Heart left ventricle (tissue), 16 donors: ENCODE data around the gene RALGPS1. TPM values are rescaled to one million over a fixed set of nuclear protein-coding genes. Genes with fewer than 3 reads are reported as not detected.

Experiments used
- ATAC-seq, 4 donors: fragments of 200-7000 bp; cut with Tn5 transposase; one replicate each; pipeline ENCODE4 v1.9.1; 2020 to 2022; ENCODE audit warnings: moderate library complexity in 4 of 4, mild to moderate bottlenecking in 3 of 4, moderate number of reproducible peaks in 1 of 4
- DNase-seq, 5 donors: peaks; one replicate each; pipeline ENCODE4 v3.0.0-alpha.2; 2020
- H3K27ac ChIP-seq, 12 donors: fragments of 200-600 bp; sonication (generic) in 4 of 12; one replicate each; pipeline versions ENCODE4 v1.5.0 to v1.8.0; 2016 to 2022; ENCODE audit warnings: mild to moderate bottlenecking in 2 of 12
- H3K27me3 ChIP-seq, 9 donors: fragments of 200-600 bp; sonication (generic) in 2 of 9; one replicate each; pipeline versions ENCODE4 v1.5.1 to v1.8.0; 2016 to 2022; ENCODE audit warnings: mild to moderate bottlenecking in 3 of 9
- H3K36me3 ChIP-seq, 9 donors: fragments of 200-600 bp; sonication (generic) in 2 of 9; one replicate each; pipeline versions ENCODE4 v1.5.0 to v1.8.0; 2018 to 2022; ENCODE audit warnings: mild to moderate bottlenecking in 2 of 9
- H3K4me1 ChIP-seq, 12 donors: fragments of 200-600 bp; sonication (generic) in 4 of 12; one replicate each; pipeline versions ENCODE4 v1.5.0 to v1.8.0; 2016 to 2022; ENCODE audit warnings: mild to moderate bottlenecking in 3 of 12
- H3K4me3 ChIP-seq, 12 donors: fragments of 200-600 bp; sonication (generic) in 4 of 12; one replicate each; pipeline versions ENCODE4 v1.5.0 to v1.8.0; 2017 to 2022; ENCODE audit warnings: mild to moderate bottlenecking in 9 of 12, moderate library complexity in 4 of 12
- H3K9me3 ChIP-seq, 12 donors: fragments of 200-600 bp; sonication (generic) in 4 of 12; one replicate each; pipeline versions ENCODE4 v1.5.0 to v1.8.0; 2016 to 2022; ENCODE audit warnings: mild to moderate bottlenecking in 1 of 12
- CTCF ChIP-seq, 12 donors: fragments of 200-600 bp; sonication (generic) in 4 of 12; IDR thresholded peaks; one replicate each; pipeline versions ENCODE4 v1.5.0 to v1.8.0; 2018 to 2022; ENCODE audit warnings: antibody characterized with exemption in 12 of 12, mild to moderate bottlenecking in 5 of 12
- POLR2A ChIP-seq, 2 donors: fragments of 450-650 bp; IDR thresholded peaks; one replicate each; pipeline ENCODE4 v1.6.1; 2017; ENCODE audit warnings: antibody characterized with exemption in 2 of 2, mild to moderate bottlenecking in 2 of 2, moderate library complexity in 2 of 2
- WGBS, 4 donors: extraction: QIAGEN DNeasy Blood & Tissue Kit in 2 of 4; methylation state at CpG; one replicate each; pipeline versions ENCODE4 v1.1.5 to v1.1.7; 2013 to 2018; 5-methylcytosine and 5-hydroxymethylcytosine counted together
- intact Hi-C, 10 donors: fragments of 100-400 bp; cut with DNase I; formaldehyde crosslinking; loops; one replicate each; pipeline versions ENCODE4 v1.11.1 to v1.14.2; 2022
- polyA plus RNA-seq, 2 donors: library from polyadenylated mRNA; stranded (reverse); fragments of 200-250 nt; gene quantifications; one replicate each; pipeline ENCODE4 v1.2.3, GENCODE V29; 2013
- total RNA-seq, 9 donors: library from RNA; depleted of rRNA in 2 of 9; stranded (reverse); fragments of >200 nt in 2 of 9; fragmentation: NEBNext Ultra II Directional in 3 of 9; extraction: Animal tissue kit (Norgen Biotek cat#: 25700) in 3 of 9; gene quantifications; one replicate each; pipeline versions ENCODE4 v1.1.0 to v1.2.4, GENCODE V29; 2016 to 2023
- donor health status: ischemic (EF 13 %, LVEDD 7.1; RV severe dilation, severe dysfunction).
- donor health status: healthy with polysubstance abuse.
- donor health status: DM: no; HTN: yes; CAD: no.
- donor health status: DM: no; HTN: no; CAD: no.
- donor health status: ischemic (EF 25% LVEDD 6.9; RV normal size, moderate dysfunction).
- donor health status: ischemic (EF 25% LVEDD 5.7; RV mildly dilated, moderate dysfunction).
- donor health status: healthy.
- donor health status: DM: yes; HTN: yes; CAD: no.
- donor health status: ischemic (EF 35%, LVEDD 5.7; RV mildly dilated, moderate dysfunction).
- donor health status: nonischemic (EF 11% LVEDD 7.7; RV severe dilation, severe dysfunction).
- donor health status: DM: yes; HTN: yes; CAD: no.
- donor health status: PGD.
- donor health status: ischemic (EF 29% LVEDD 5.4; RV normal size, mild dysfunction).
- donor health status: nonischemic (EF 23%, LVEDD 6.1; RV moderate dilation, normal function).

Gene RALGPS1
- total and polyA plus RNA-seq, 11 donors = 8.0 to 21.8 (median 14.4) TPM

DNA sequence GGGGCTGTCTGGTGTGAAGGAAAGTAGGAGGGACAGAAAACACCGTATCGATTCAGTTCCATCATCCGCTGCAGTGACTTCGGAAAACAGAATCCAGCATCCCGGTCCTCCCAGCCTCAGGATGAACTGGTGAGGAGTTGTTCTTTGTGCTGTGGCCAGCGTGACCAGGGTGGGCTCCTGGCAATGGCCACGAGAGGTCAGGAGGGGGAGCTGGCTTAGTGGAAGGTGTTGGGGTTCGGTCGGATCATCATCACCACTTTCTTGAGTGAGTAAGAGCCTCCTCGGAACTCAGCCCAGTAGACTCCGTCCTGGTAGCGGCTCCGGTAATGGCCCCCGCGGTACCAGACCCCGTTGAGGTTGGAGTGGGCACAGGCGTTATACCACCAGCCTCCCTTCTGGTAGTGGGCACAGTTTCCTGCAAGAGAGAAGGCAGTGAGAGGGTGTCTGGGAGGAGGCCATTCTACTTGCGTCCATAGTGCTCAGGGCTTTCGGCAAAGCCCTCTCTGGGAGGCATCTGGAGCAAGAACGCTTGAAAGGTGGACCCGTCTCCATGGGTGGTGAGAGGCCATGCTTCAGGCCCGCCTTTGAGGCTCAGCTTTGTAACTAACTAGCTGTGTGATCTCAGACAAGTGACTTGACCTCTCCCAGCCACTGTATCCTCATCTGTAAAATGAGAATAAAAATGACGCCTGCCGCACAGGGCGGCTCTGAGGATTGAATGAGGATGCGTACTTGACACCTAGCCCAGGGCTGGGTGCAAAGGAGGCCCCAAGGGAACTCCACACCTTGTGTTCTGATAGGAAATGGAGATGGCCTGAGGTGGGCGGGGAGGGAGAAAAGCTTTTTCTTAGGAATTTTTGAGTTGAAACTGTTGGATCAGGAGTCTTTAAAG, 174.4 kb downstream of the RALGPS1 start:
- no peak overlapping the region for H3K4me3 ChIP-seq
- no peaks in the 10 kb centered on the region for H3K27me3 ChIP-seq
- TF ChIP-seq CTCF (IDR thresholded peaks at IDR 0.05) (no peak), POLR2A (IDR thresholded peaks at IDR 0.05) (no peak)
- WGBS, 4 donors = 93 to 98% (median 97%) methylated on average over 18 to 27 of the region's 27 CpGs
- intact Hi-C loops = loop anchor here in 1 of 10 donors (10.0 kb wide), 1 partner anchor 124 kb away; no protein-coding TSS in a partner anchor
- H3K9me3 ChIP-seq = no peaks in the 10 kb centered on the region
- ATAC-seq = no peak
- no peak for DNase-seq
- peaks cover 0 to 77% (median 54%) of the 10 kb centered on the region in 9 donors for H3K36me3 ChIP-seq
- H3K27ac ChIP-seq = peak overlapping the region in 3 of 12 donors; percentile 13 to 79 (median 38)
- H3K4me1 ChIP-seq = peaks cover 0 to 29% (median 13%) of the 10 kb centered on the region in 12 donors

GRCh38 chr9:127089631-127090081, 175.1 kb downstream of the RALGPS1 start:
- peak in 3 of 4 donors; percentile 4 to 53 (median 17) for ATAC-seq
- TF ChIP-seq CTCF (IDR thresholded peaks at IDR 0.05) (no peak), POLR2A (IDR thresholded peaks at IDR 0.05) (no peak)
- peaks cover 0 to 81% (median 54%) of the 10 kb centered on the region in 9 donors for H3K36me3 ChIP-seq

DNA sequence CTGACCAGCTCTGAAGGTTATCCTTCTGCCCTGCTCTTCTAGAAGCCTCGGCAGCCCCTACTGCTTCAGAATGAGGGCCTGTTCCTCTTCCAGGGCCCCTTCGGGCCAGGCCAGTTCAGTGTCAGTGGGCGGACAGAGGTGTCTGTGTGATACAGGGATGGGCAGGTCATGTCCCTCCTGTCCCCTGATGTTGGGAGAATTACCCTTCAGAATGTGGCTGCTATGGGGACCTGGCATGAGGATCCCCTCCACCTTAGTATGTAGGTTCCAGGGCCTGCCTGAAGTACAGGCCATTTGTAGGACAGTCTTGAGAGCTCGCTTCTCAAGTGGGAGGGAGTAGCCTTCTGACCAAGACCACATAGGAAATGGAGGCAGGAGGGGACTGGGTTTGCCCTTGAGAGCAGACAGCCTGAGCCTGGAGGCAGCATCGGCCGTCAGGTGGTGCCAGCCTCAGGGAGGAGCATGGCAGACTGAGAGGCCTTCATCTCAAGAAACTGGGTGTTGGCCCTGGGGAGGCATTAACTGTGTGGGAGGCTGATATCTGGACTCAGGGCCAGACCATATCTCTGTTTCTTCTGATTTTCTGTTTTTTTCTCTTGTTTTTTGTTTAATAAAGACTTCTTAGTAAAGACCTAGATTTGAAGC, 175.9 kb downstream of the RALGPS1 start:
- peaks cover 0 to 81% (median 54%) of the 10 kb centered on the region in 9 donors for H3K36me3 ChIP-seq
- H3K4me1 ChIP-seq = peaks cover 0 to 28% (median 13%) of the 10 kb centered on the region in 12 donors
- no peaks in the 10 kb centered on the region for H3K27me3 ChIP-seq
- 68 to 84% (median 83%) methylated on average over 4 to 6 of the region's 6 CpGs for WGBS, 4 donors
- H3K4me3 ChIP-seq = no peak overlapping the region
- DNase-seq (no peak), ATAC-seq (peak in 3 of 4 donors; percentile 19 to 23 (median 21))
- no peaks in the 10 kb centered on the region for H3K9me3 ChIP-seq
- TF ChIP-seq CTCF (IDR thresholded peaks at IDR 0.05) = no peak
- TF ChIP-seq POLR2A (IDR thresholded peaks at IDR 0.05) = no peak
- peak overlapping the region in 9 of 12 donors; percentile 4 to 79 (median 25) for H3K27ac ChIP-seq
- intact Hi-C loops = no loop called here

More at GRCh38 chr9:127089631-127090081, 175.1 kb downstream of the RALGPS1 start:
- no peak for DNase-seq
- H3K4me1 ChIP-seq = peaks cover 0 to 27% (median 13%) of the 10 kb centered on the region in 12 donors
- H3K4me3 ChIP-seq = no peak overlapping the region
- WGBS, 4 donors = 88 to 96% (median 92%) methylated on average over 6 of the region's 6 CpGs
- H3K27me3 ChIP-seq = no peaks in the 10 kb centered on the region
- peak overlapping the region in 6 of 12 donors; percentile 6 to 79 (median 32) for H3K27ac ChIP-seq
- intact Hi-C loops = loop anchor here in 1 of 10 donors (10.0 kb wide), 1 partner anchor 125 kb away; no protein-coding TSS in a partner anchor
- H3K9me3 ChIP-seq = no peaks in the 10 kb centered on the region
